Large intestine (tissue), 3 donors: Measurements from ENCODE around the gene PCBP2. TPM values are rescaled to one million over a fixed set of nuclear protein-coding genes. Genes with fewer than 3 reads are reported as not detected.

Experiments used
- DNase-seq, 2 donors: peaks; one replicate each; pipeline versions ENCODE4 v3.0.0 to v3.0.0-alpha.2; 2013
- H3K27ac ChIP-seq: one replicate; pipeline ENCODE4 v1.5.1; 2013; ENCODE audit warnings: low read length
- H3K27me3 ChIP-seq: 2 replicates; pipeline ENCODE4 v1.6.1; 2013; ENCODE audit warnings: low read length; ENCODE audit not compliant: control insufficient read depth, insufficient read depth
- H3K36me3 ChIP-seq: 2 replicates; pipeline ENCODE4 v1.6.1; 2013; ENCODE audit warnings: low read length; ENCODE audit not compliant: control insufficient read depth, insufficient read depth
- H3K4me1 ChIP-seq: one replicate; pipeline ENCODE4 v1.6.1; 2013; ENCODE audit warnings: low read length; ENCODE audit not compliant: control insufficient read depth, insufficient read depth
- H3K4me3 ChIP-seq: one replicate; pipeline ENCODE4 v1.5.1; 2013; ENCODE audit warnings: low read length
- H3K9me3 ChIP-seq: one replicate; pipeline ENCODE4 v1.6.1; 2013; ENCODE audit warnings: mild to moderate bottlenecking, low read depth, low read length, moderate library complexity; ENCODE audit not compliant: control insufficient read depth
- WGBS: methylation state at CpG from one replicate; pipeline ENCODE4 v1.1.5; 2013; ENCODE audit warnings: low lambda C conversion rate; ENCODE audit not compliant: insufficient coverage; 5-methylcytosine and 5-hydroxymethylcytosine counted together
- polyA plus RNA-seq: library from polyadenylated mRNA; unstranded; fragments of 120-200 nt; gene quantifications from one replicate; pipeline ENCODE4 v1.2.1, GENCODE V29; 2013

Gene PCBP2
- polyA plus RNA-seq, 1 donor, result 765 TPM

- no CpG with 5 or more reads among the region's 2 CpGs for WGBS
- DNase-seq, result no peak
- Histone ChIP-seq H3K36me3 (peaks cover 66% of the 10 kb centered on the region), H3K4me3 (no peak overlapping the region), H3K27me3 (no peaks in the 10 kb centered on the region), H3K27ac (no peak overlapping the region), H3K4me1 (no peaks in the 10 kb centered on the region), H3K9me3 (no peaks in the 10 kb centered on the region)
Measured at GRCh38 chr12:53530061-53530460, 78.2 kb downstream of the PCBP2 start.

Other genes starting within 250 kb of the PCBP2 start
- 9.5 TPM for gene ITGB7, start 244.9 kb upstream of the PCBP2 start, polyA plus RNA-seq
- gene RARG, start 219.9 kb upstream of the PCBP2 start, polyA plus RNA-seq, result 11.6 TPM
- 31.2 TPM for gene ESPL1, start 183.8 kb upstream of the PCBP2 start, polyA plus RNA-seq
- 667 TPM for gene PFDN5, start 156.6 kb upstream of the PCBP2 start, polyA plus RNA-seq
- 46.3 TPM for gene MYG1, start 152.4 kb upstream of the PCBP2 start, polyA plus RNA-seq
- gene AAAS, start 130.5 kb upstream of the PCBP2 start, polyA plus RNA-seq, result 63.8 TPM
- 0.01 TPM for gene SP7, start 115.7 kb upstream of the PCBP2 start, polyA plus RNA-seq
- 72.8 TPM for gene SP1, start 71.9 kb upstream of the PCBP2 start, polyA plus RNA-seq
- 8.8 TPM for gene AMHR2, start 28.2 kb upstream of the PCBP2 start, polyA plus RNA-seq
- gene PRR13, start 10.4 kb upstream of the PCBP2 start, polyA plus RNA-seq, result 409 TPM
- gene MAP3K12, start 47.4 kb downstream of the PCBP2 start, polyA plus RNA-seq, result 13.7 TPM
- 34.0 TPM for gene TARBP2, start 49.2 kb downstream of the PCBP2 start, polyA plus RNA-seq
- not detected for gene NPFF, start 55.4 kb downstream of the PCBP2 start, polyA plus RNA-seq
- 32.4 TPM for gene ATF7, start 174.3 kb downstream of the PCBP2 start, polyA plus RNA-seq
- gene ATP5MC2, start 224.0 kb downstream of the PCBP2 start, polyA plus RNA-seq, result 588 TPM